WTC11 (cell line): ENCODE data around the gene SGPL1. TPM values are rescaled to one million over a fixed set of nuclear protein-coding genes. Genes with fewer than 3 reads are reported as not detected.

Source experiments
- ATAC-seq: fragments of 200-7000 bp; cut with Tn5 transposase; 2 replicates; pipeline ENCODE4 v1.10.0; 2021; ENCODE audit warnings: mild to moderate bottlenecking, moderate library complexity
- CTCF ChIA-PET: fragments of 300-600 bp; sonication (Branson Sonifier 250); formaldehyde crosslinking; loops from one replicate; lab custom pipeline; 2021; ENCODE audit warnings: antibody characterized with exemption; lab: Charles Lee
- POLR2A ChIA-PET: fragments of 350-600 bp; sonication (Branson Sonifier 250); formaldehyde crosslinking; loops from one replicate; lab custom pipeline; 2021; ENCODE audit warnings: antibody characterized with exemption; lab: Charles Lee
- DNase-seq: peaks from one replicate; pipeline ENCODE4 v3.0.0; 2021; ENCODE audit warnings: low spot score
- H3K27ac Mint-ChIP-seq: 2 replicates; pipeline ENCODE4 v1.8.0; 2021; ENCODE audit warnings: mixed read lengths
- H3K27me3 Mint-ChIP-seq: 2 replicates; pipeline ENCODE4 v1.8.0; 2021; ENCODE audit warnings: low read depth, mild to moderate bottlenecking, moderate library complexity, mixed read lengths
- H3K36me3 Mint-ChIP-seq: 2 replicates; pipeline ENCODE4 v1.8.0; 2021; ENCODE audit warnings: mixed read lengths
- H3K4me1 Mint-ChIP-seq: 2 replicates; pipeline ENCODE4 v1.8.0; 2022; ENCODE audit warnings: mixed read lengths
- H3K4me3 Mint-ChIP-seq: 2 replicates; pipeline ENCODE4 v1.8.0; 2021; ENCODE audit warnings: mild to moderate bottlenecking, moderate library complexity, mixed read lengths
- H3K9me3 Mint-ChIP-seq: 2 replicates; pipeline ENCODE4 v1.8.0; 2021; ENCODE audit warnings: mixed read lengths
- CREM ChIP-seq: sonication (generic); formaldehyde crosslinking; IDR thresholded peaks from 2 replicates; pipeline ENCODE4 v1.8.1; 2022; ENCODE audit warnings: mild to moderate bottlenecking, missing genetic modification reagents, moderate library complexity
- GRHL2 ChIP-seq: fragments of 250-450 bp; sonication (Bioruptor Pico); IDR thresholded peaks from 2 replicates; pipeline ENCODE4 v1.8.0; 2022; ENCODE audit warnings: mild to moderate bottlenecking, moderate library complexity; ENCODE audit not compliant: insufficient replicate concordance, severe bottlenecking
- JAZF1 ChIP-seq: fragments of 250-450 bp; sonication (Bioruptor Pico); IDR thresholded peaks from 2 replicates; pipeline ENCODE4 v1.9.0; 2021; ENCODE audit warnings: moderate library complexity, mild to moderate bottlenecking, inconsistent platforms
- MLX ChIP-seq: sonication (generic); formaldehyde crosslinking; IDR thresholded peaks from 2 replicates; pipeline ENCODE4 v1.8.1; 2023; ENCODE audit warnings: mild to moderate bottlenecking, missing genetic modification reagents, moderate library complexity
- NR2C2 ChIP-seq: sonication (generic); formaldehyde crosslinking; IDR thresholded peaks from 2 replicates; pipeline ENCODE4 v1.8.0; 2022; ENCODE audit warnings: mild to moderate bottlenecking, missing genetic modification reagents
- RELA ChIP-seq: sonication (generic); formaldehyde crosslinking; IDR thresholded peaks from 2 replicates; pipeline ENCODE4 v1.8.1; 2022; ENCODE audit warnings: missing genetic modification reagents, mild to moderate bottlenecking, borderline replicate concordance
- RORB ChIP-seq: fragments of 250-450 bp; sonication (Bioruptor Pico); IDR thresholded peaks from 2 replicates; pipeline ENCODE4 v1.9.0; 2021; ENCODE audit warnings: mild to moderate bottlenecking
- SP1 ChIP-seq: sonication (generic); formaldehyde crosslinking; conservative IDR thresholded peaks from 2 replicates; pipeline ENCODE4 v1.8.1; 2022; ENCODE audit warnings: missing genetic modification reagents
- TEAD1 ChIP-seq: sonication (generic); formaldehyde crosslinking; IDR thresholded peaks from 2 replicates; pipeline ENCODE4 v1.8.0; 2022; ENCODE audit warnings: mild to moderate bottlenecking, missing genetic modification reagents
- USF2 ChIP-seq: sonication (generic); formaldehyde crosslinking; IDR thresholded peaks from 2 replicates; pipeline ENCODE4 v1.8.1; 2023; ENCODE audit warnings: mild to moderate bottlenecking, missing genetic modification reagents, moderate library complexity
- ZNF121 ChIP-seq: sonication (generic); formaldehyde crosslinking; IDR thresholded peaks from 2 replicates; pipeline ENCODE4 v1.8.0; 2023; ENCODE audit warnings: missing genetic modification reagents
- ZNF232 ChIP-seq: sonication (generic); formaldehyde crosslinking; IDR thresholded peaks from 2 replicates; pipeline ENCODE4 v1.8.0; 2022; ENCODE audit warnings: mild to moderate bottlenecking, missing genetic modification reagents
- ZNF263 ChIP-seq: sonication (generic); formaldehyde crosslinking; IDR thresholded peaks from 2 replicates; pipeline ENCODE4 v1.8.1; 2022; ENCODE audit warnings: low read depth, mild to moderate bottlenecking, moderate library complexity, missing genetic modification reagents
- ZNF317 ChIP-seq: sonication (generic); formaldehyde crosslinking; IDR thresholded peaks from 2 replicates; pipeline ENCODE4 v1.8.1; 2023; ENCODE audit warnings: low read depth, mild to moderate bottlenecking, moderate library complexity, missing genetic modification reagents, borderline replicate concordance
- total RNA-seq: library from RNA; stranded (reverse); gene quantifications from 3 replicates; pipeline ENCODE4 v1.2.3, GENCODE V29; 2021
- TF ChIP-seq, protein P1 (sequence below): sonication (generic); formaldehyde crosslinking; IDR thresholded peaks from 2 replicates; pipeline ENCODE4 v1.8.1; 2022; ENCODE audit warnings: missing genetic modification reagents, borderline replicate concordance
- TF ChIP-seq, protein P2 (sequence below): sonication (generic); formaldehyde crosslinking; IDR thresholded peaks from 2 replicates; pipeline ENCODE4 v1.8.0; 2023; ENCODE audit warnings: missing genetic modification reagents, mild to moderate bottlenecking, borderline replicate concordance
- TF ChIP-seq, protein P3 (sequence below): fragments of 250-450 bp; sonication (Bioruptor Pico); IDR thresholded peaks from 2 replicates; pipeline ENCODE4 v1.9.0; 2021; ENCODE audit warnings: moderate library complexity, mild to moderate bottlenecking, inconsistent platforms, borderline replicate concordance

SGPL1 gene
- total RNA-seq, 1 experiment from 2014 or later: 44.6 TPM

- TF ChIP-seq TEAD1 (CRISPR knock-in tag): no peak
- TF ChIP-seq, protein P1, sequence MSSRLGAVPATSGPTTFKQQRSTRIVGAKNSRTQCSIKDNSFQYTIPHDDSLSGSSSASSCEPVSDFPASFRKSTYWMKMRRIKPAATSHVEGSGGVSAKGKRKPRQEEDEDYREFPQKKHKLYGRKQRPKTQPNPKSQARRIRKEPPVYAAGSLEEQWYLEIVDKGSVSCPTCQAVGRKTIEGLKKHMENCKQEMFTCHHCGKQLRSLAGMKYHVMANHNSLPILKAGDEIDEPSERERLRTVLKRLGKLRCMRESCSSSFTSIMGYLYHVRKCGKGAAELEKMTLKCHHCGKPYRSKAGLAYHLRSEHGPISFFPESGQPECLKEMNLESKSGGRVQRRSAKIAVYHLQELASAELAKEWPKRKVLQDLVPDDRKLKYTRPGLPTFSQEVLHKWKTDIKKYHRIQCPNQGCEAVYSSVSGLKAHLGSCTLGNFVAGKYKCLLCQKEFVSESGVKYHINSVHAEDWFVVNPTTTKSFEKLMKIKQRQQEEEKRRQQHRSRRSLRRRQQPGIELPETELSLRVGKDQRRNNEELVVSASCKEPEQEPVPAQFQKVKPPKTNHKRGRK (CRISPR knock-in tag): no peak
- TF ChIP-seq, protein P2, sequence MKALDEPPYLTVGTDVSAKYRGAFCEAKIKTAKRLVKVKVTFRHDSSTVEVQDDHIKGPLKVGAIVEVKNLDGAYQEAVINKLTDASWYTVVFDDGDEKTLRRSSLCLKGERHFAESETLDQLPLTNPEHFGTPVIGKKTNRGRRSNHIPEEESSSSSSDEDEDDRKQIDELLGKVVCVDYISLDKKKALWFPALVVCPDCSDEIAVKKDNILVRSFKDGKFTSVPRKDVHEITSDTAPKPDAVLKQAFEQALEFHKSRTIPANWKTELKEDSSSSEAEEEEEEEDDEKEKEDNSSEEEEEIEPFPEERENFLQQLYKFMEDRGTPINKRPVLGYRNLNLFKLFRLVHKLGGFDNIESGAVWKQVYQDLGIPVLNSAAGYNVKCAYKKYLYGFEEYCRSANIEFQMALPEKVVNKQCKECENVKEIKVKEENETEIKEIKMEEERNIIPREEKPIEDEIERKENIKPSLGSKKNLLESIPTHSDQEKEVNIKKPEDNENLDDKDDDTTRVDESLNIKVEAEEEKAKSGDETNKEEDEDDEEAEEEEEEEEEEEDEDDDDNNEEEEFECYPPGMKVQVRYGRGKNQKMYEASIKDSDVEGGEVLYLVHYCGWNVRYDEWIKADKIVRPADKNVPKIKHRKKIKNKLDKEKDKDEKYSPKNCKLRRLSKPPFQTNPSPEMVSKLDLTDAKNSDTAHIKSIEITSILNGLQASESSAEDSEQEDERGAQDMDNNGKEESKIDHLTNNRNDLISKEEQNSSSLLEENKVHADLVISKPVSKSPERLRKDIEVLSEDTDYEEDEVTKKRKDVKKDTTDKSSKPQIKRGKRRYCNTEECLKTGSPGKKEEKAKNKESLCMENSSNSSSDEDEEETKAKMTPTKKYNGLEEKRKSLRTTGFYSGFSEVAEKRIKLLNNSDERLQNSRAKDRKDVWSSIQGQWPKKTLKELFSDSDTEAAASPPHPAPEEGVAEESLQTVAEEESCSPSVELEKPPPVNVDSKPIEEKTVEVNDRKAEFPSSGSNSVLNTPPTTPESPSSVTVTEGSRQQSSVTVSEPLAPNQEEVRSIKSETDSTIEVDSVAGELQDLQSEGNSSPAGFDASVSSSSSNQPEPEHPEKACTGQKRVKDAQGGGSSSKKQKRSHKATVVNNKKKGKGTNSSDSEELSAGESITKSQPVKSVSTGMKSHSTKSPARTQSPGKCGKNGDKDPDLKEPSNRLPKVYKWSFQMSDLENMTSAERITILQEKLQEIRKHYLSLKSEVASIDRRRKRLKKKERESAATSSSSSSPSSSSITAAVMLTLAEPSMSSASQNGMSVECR: no peak
- TF ChIP-seq MLX (CRISPR knock-in tag): no peak
- TF ChIP-seq RELA: no peak
- TF ChIP-seq USF2 (CRISPR knock-in tag): no peak
- no peak for TF ChIP-seq RORB
- no peak for TF ChIP-seq NR2C2 (CRISPR knock-in tag)
- no peak for TF ChIP-seq ZNF121 (CRISPR knock-in tag)
These were observed 36.0 kb upstream of the SGPL1 start (continued) for GRCh38 chr10:70779511-70780369.

GRCh38 chr10:70780370-70780760 lies 35.4 kb upstream of the SGPL1 start:
- no peaks in the 10 kb centered on the region for H3K36me3 Mint-ChIP-seq

DNA sequence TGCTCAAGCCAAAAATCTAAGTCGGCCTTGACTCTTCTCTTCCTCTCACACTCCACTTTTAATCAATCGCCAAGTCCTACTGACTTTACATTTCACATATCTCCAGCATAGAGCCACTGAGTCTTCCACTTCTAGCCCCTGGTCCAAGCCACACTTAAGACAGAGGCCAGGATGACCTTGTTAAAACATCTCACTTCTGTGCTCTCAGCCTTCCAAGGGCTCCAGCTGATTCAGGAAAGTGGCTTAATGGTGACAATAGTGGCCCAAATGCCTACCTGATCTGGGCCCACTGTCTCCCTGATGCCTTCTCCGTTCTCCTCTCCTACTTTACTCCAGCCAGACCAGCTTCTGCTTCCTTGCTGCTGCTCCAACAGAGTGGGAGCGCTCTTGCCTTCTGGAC lies 35.0 kb upstream of the SGPL1 start:
- H3K4me3 Mint-ChIP-seq: no peak overlapping the region
- no peaks in the 10 kb centered on the region for H3K9me3 Mint-ChIP-seq
- TF ChIP-seq JAZF1 (CRISPR knock-in tag): no peak
- no peak for TF ChIP-seq SP1
- TF ChIP-seq, protein P3, sequence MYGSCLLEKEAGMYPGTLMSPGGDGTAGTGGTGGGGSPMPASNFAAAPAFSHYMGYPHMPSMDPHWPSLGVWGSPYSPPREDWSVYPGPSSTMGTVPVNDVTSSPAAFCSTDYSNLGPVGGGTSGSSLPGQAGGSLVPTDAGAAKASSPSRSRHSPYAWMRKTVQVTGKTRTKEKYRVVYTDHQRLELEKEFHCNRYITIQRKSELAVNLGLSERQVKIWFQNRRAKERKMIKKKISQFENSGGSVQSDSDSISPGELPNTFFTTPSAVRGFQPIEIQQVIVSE (CRISPR knock-in tag): no peak
- no peak for TF ChIP-seq ZNF317 (CRISPR knock-in tag)
- TF ChIP-seq CREM (CRISPR knock-in tag): no peak
- no peak for TF ChIP-seq ZNF263
- H3K27me3 Mint-ChIP-seq: no peaks in the 10 kb centered on the region
- CTCF ChIA-PET: interaction anchor here (1.1 kb wide), 1 partner anchor 32 kb away, joined by 3 read pairs; no protein-coding TSS in a partner anchor
- H3K4me1 Mint-ChIP-seq: peaks cover 3% of the 10 kb centered on the region; the same call in 1 of the 2 replicates
- DNase-seq (no peak), ATAC-seq (no peak)
- H3K27ac Mint-ChIP-seq: no peak overlapping the region
- POLR2A ChIA-PET: no interaction called here
- no peaks in the 10 kb centered on the region for H3K36me3 Mint-ChIP-seq

More at GRCh38 chr10:70780370-70780760, 35.4 kb upstream of the SGPL1 start:
- POLR2A ChIA-PET: no interaction called here
- no peak overlapping the region for H3K27ac Mint-ChIP-seq
- ATAC-seq: no peak
- no peak overlapping the region for H3K4me3 Mint-ChIP-seq
- H3K4me1 Mint-ChIP-seq: peaks cover 3% of the 10 kb centered on the region; the same call in 1 of the 2 replicates
- H3K27me3 Mint-ChIP-seq: no peaks in the 10 kb centered on the region
- no peak for TF ChIP-seq GRHL2 (CRISPR knock-in tag)
- TF ChIP-seq ZNF232: no peak
- TF ChIP-seq, all 79 proteins: peak for 0
- H3K9me3 Mint-ChIP-seq: no peaks in the 10 kb centered on the region
- no peak for DNase-seq
- CTCF ChIA-PET: no interaction called here
